ENCODE results near the gene DLG5.

The DLG5 gene

GRCh38 chr10:77896058-77896457 lies 30.5 kb downstream of the DLG5 start:
- H3K4me2 ChIP-seq (ENCODE audit: low read length): no peak overlapping the region
- no peak overlapping the region for H3K4me3 ChIP-seq (ENCODE audit: low read length)
- H3K9me3 ChIP-seq (replicated peaks; ENCODE audit: low read length): no peaks in the 10 kb centered on the region
- no peak overlapping the region for H3K9ac ChIP-seq (ENCODE audit: low read depth, low read length)
- peaks cover 19% of the 10 kb centered on the region for H3K4me1 ChIP-seq (ENCODE audit: control insufficient read depth, insufficient read depth, low read length)
- H3K36me3 ChIP-seq (ENCODE audit: insufficient read depth, low read length): no peaks in the 10 kb centered on the region
- no peaks in the 10 kb centered on the region for H3K27me3 ChIP-seq (ENCODE audit: control insufficient read depth, insufficient read depth, low read length)

GRCh38 chr10:77894058-77894457 lies 32.5 kb downstream of the DLG5 start:
- Histone ChIP-seq H3K4me3 (ENCODE audit: low read length) (no peak overlapping the region), H3K27me3 (ENCODE audit: control insufficient read depth, insufficient read depth, low read length) (no peaks in the 10 kb centered on the region), H3K9me3 (replicated peaks; ENCODE audit: low read length) (no peaks in the 10 kb centered on the region), H3K4me1 (ENCODE audit: control insufficient read depth, insufficient read depth, low read length) (peaks cover 12% of the 10 kb centered on the region), H3K4me2 (ENCODE audit: low read length) (no peak overlapping the region), H3K36me3 (ENCODE audit: insufficient read depth, low read length) (no peaks in the 10 kb centered on the region), H3K9ac (ENCODE audit: low read depth, low read length) (no peak overlapping the region)

- no peaks in the 10 kb centered on the region for H3K36me3 ChIP-seq (ENCODE audit: insufficient read depth, low read length)
- H3K9ac ChIP-seq (ENCODE audit: low read depth, low read length): no peak overlapping the region
- no peaks in the 10 kb centered on the region for H3K27me3 ChIP-seq (ENCODE audit: control insufficient read depth, insufficient read depth, low read length)
- no peaks in the 10 kb centered on the region for H3K9me3 ChIP-seq (replicated peaks; ENCODE audit: low read length)
- no peak overlapping the region for H3K4me3 ChIP-seq (ENCODE audit: low read length)
- H3K4me2 ChIP-seq (ENCODE audit: low read length): no peak overlapping the region
- H3K4me1 ChIP-seq (ENCODE audit: control insufficient read depth, insufficient read depth, low read length): peaks cover 5% of the 10 kb centered on the region
Measured at GRCh38 chr10:77893386-77893785, 33.2 kb downstream of the DLG5 start.

GRCh38 chr10:77892761-77893160 lies 33.8 kb downstream of the DLG5 start:
- H3K36me3 ChIP-seq (ENCODE audit: insufficient read depth, low read length): no peaks in the 10 kb centered on the region
- H3K4me1 ChIP-seq (ENCODE audit: control insufficient read depth, insufficient read depth, low read length): peaks cover 6% of the 10 kb centered on the region
- H3K9ac ChIP-seq (ENCODE audit: low read depth, low read length): no peak overlapping the region
- no peaks in the 10 kb centered on the region for H3K9me3 ChIP-seq (replicated peaks; ENCODE audit: low read length)
- no peaks in the 10 kb centered on the region for H3K27me3 ChIP-seq (ENCODE audit: control insufficient read depth, insufficient read depth, low read length)
- no peak overlapping the region for H3K4me3 ChIP-seq (ENCODE audit: low read length)
- no peak overlapping the region for H3K4me2 ChIP-seq (ENCODE audit: low read length)

- Histone ChIP-seq H3K9ac (ENCODE audit: low read depth, low read length) (no peak overlapping the region), H3K4me1 (ENCODE audit: control insufficient read depth, insufficient read depth, low read length) (peaks cover 12% of the 10 kb centered on the region)
Measured at GRCh38 chr10:77892021-77892739, 34.4 kb downstream of the DLG5 start.

GRCh38 chr10:77890097-77890496 lies 36.5 kb downstream of the DLG5 start:
- H3K9ac ChIP-seq (ENCODE audit: low read depth, low read length): no peak overlapping the region
- no peaks in the 10 kb centered on the region for H3K36me3 ChIP-seq (ENCODE audit: insufficient read depth, low read length)
- no peak overlapping the region for H3K4me2 ChIP-seq (ENCODE audit: low read length)
- H3K4me1 ChIP-seq (ENCODE audit: control insufficient read depth, insufficient read depth, low read length): peaks cover 15% of the 10 kb centered on the region
- H3K4me3 ChIP-seq (ENCODE audit: low read length): no peak overlapping the region
- H3K9me3 ChIP-seq (replicated peaks; ENCODE audit: low read length): no peaks in the 10 kb centered on the region
- no peaks in the 10 kb centered on the region for H3K27me3 ChIP-seq (ENCODE audit: control insufficient read depth, insufficient read depth, low read length)

More at GRCh38 chr10:77892021-77892739, 34.4 kb downstream of the DLG5 start:
- Histone ChIP-seq H3K9me3 (replicated peaks; ENCODE audit: low read length) (no peaks in the 10 kb centered on the region), H3K27me3 (ENCODE audit: control insufficient read depth, insufficient read depth, low read length) (no peaks in the 10 kb centered on the region), H3K36me3 (ENCODE audit: insufficient read depth, low read length) (no peaks in the 10 kb centered on the region), H3K4me3 (ENCODE audit: low read length) (no peak overlapping the region), H3K4me2 (ENCODE audit: low read length) (no peak overlapping the region)

GRCh38 chr10:77889277-77889903 lies 37.2 kb downstream of the DLG5 start:
- Histone ChIP-seq H3K9me3 (replicated peaks; ENCODE audit: low read length) (no peaks in the 10 kb centered on the region), H3K9ac (ENCODE audit: low read depth, low read length) (no peak overlapping the region), H3K36me3 (ENCODE audit: insufficient read depth, low read length) (no peaks in the 10 kb centered on the region), H3K27me3 (ENCODE audit: control insufficient read depth, insufficient read depth, low read length) (no peaks in the 10 kb centered on the region), H3K4me1 (ENCODE audit: control insufficient read depth, insufficient read depth, low read length) (peaks cover 15% of the 10 kb centered on the region), H3K4me3 (ENCODE audit: low read length) (no peak overlapping the region), H3K4me2 (ENCODE audit: low read length) (no peak overlapping the region)

- no peak overlapping the region for H3K4me3 ChIP-seq (ENCODE audit: low read length)
- peaks cover 15% of the 10 kb centered on the region for H3K4me1 ChIP-seq (ENCODE audit: control insufficient read depth, insufficient read depth, low read length)
Measured at GRCh38 chr10:77888356-77888703, 38.2 kb downstream of the DLG5 start.

GRCh38 chr10:77887631-77888355 lies 38.8 kb downstream of the DLG5 start:
- Histone ChIP-seq H3K9me3 (replicated peaks; ENCODE audit: low read length) (no peaks in the 10 kb centered on the region), H3K4me1 (ENCODE audit: control insufficient read depth, insufficient read depth, low read length) (peaks cover 15% of the 10 kb centered on the region), H3K4me2 (ENCODE audit: low read length) (peak overlapping the region; percentile 65), H3K27me3 (ENCODE audit: control insufficient read depth, insufficient read depth, low read length) (no peaks in the 10 kb centered on the region), H3K9ac (ENCODE audit: low read depth, low read length) (peak overlapping the region; percentile 10), H3K4me3 (ENCODE audit: low read length) (peak overlapping the region; percentile 4), H3K36me3 (ENCODE audit: insufficient read depth, low read length) (no peaks in the 10 kb centered on the region)

More at GRCh38 chr10:77888356-77888703, 38.2 kb downstream of the DLG5 start:
- Histone ChIP-seq H3K9ac (ENCODE audit: low read depth, low read length) (no peak overlapping the region), H3K36me3 (ENCODE audit: insufficient read depth, low read length) (no peaks in the 10 kb centered on the region), H3K27me3 (ENCODE audit: control insufficient read depth, insufficient read depth, low read length) (no peaks in the 10 kb centered on the region), H3K4me2 (ENCODE audit: low read length) (peak overlapping the region; percentile 65), H3K9me3 (replicated peaks; ENCODE audit: low read length) (no peaks in the 10 kb centered on the region)

- Histone ChIP-seq H3K4me1 (ENCODE audit: control insufficient read depth, insufficient read depth, low read length) (peaks cover 15% of the 10 kb centered on the region), H3K27me3 (ENCODE audit: control insufficient read depth, insufficient read depth, low read length) (no peaks in the 10 kb centered on the region), H3K9ac (ENCODE audit: low read depth, low read length) (peak overlapping the region; percentile 10)
Measured at GRCh38 chr10:77886795-77887355, 39.7 kb downstream of the DLG5 start.

GRCh38 chr10:77884181-77884580 lies 42.4 kb downstream of the DLG5 start:
- Histone ChIP-seq H3K9ac (ENCODE audit: low read depth, low read length) (no peak overlapping the region), H3K9me3 (replicated peaks; ENCODE audit: low read length) (no peaks in the 10 kb centered on the region), H3K27me3 (ENCODE audit: control insufficient read depth, insufficient read depth, low read length) (no peaks in the 10 kb centered on the region), H3K4me3 (ENCODE audit: low read length) (no peak overlapping the region), H3K4me2 (ENCODE audit: low read length) (no peak overlapping the region), H3K36me3 (ENCODE audit: insufficient read depth, low read length) (no peaks in the 10 kb centered on the region), H3K4me1 (ENCODE audit: control insufficient read depth, insufficient read depth, low read length) (peaks cover 20% of the 10 kb centered on the region)

More at GRCh38 chr10:77886795-77887355, 39.7 kb downstream of the DLG5 start:
- Histone ChIP-seq H3K4me2 (ENCODE audit: low read length) (no peak overlapping the region), H3K9me3 (replicated peaks; ENCODE audit: low read length) (no peaks in the 10 kb centered on the region), H3K4me3 (ENCODE audit: low read length) (no peak overlapping the region), H3K36me3 (ENCODE audit: insufficient read depth, low read length) (no peaks in the 10 kb centered on the region)

All from skeletal muscle satellite cell (primary cell).